Hepatocyte (in vitro differentiated cells): ENCODE results near the gene HPCAL1. TPM values are rescaled to one million over a fixed set of nuclear protein-coding genes. Genes with fewer than 3 reads are reported as not detected.
A peak's percentile ranks its signal among the peaks of the same experiment; 100 is the strongest.

Experiments used
- DNase-seq: peaks from one replicate; pipeline ENCODE4 v3.0.0-alpha.2; 2016; ENCODE audit warnings: low spot score
- H2AFZ ChIP-seq: fragments of 200-600 bp; sonication (generic); 2 replicates; pipeline ENCODE4 v1.6.0; 2016; ENCODE audit warnings: antibody characterized with exemption, mild to moderate bottlenecking
- H3K27ac ChIP-seq: fragments of 200-600 bp; sonication (generic); 2 replicates; pipeline ENCODE4 v1.5.1; 2016; ENCODE audit warnings: mild to moderate bottlenecking
- H3K27me3 ChIP-seq: fragments of 200-600 bp; sonication (generic); 2 replicates; pipeline ENCODE4 v1.6.1; 2016
- H3K36me3 ChIP-seq: fragments of 200-600 bp; sonication (generic); replicated peaks from 2 replicates; pipeline ENCODE4 v1.5.1; 2016; ENCODE audit warnings: low read depth; ENCODE audit not compliant: insufficient read depth
- H3K4me1 ChIP-seq: fragments of 200-600 bp; sonication (generic); 2 replicates; pipeline ENCODE4 v1.5.1; 2016; ENCODE audit warnings: mild to moderate bottlenecking, moderate library complexity; ENCODE audit not compliant: insufficient read depth
- H3K4me2 ChIP-seq: fragments of 200-600 bp; sonication (generic); 2 replicates; pipeline ENCODE4 v1.6.0; 2016
- H3K4me3 ChIP-seq: fragments of 200-600 bp; sonication (generic); 2 replicates; pipeline ENCODE4 v1.5.1; 2016; ENCODE audit warnings: mild to moderate bottlenecking
- H3K79me2 ChIP-seq: fragments of 200-600 bp; sonication (generic); 2 replicates; pipeline ENCODE4 v1.6.0; 2017; ENCODE audit warnings: mild to moderate bottlenecking
- H3K9me2 ChIP-seq: fragments of 200-600 bp; sonication (generic); replicated peaks from 2 replicates; pipeline ENCODE4 v1.6.0; 2017; ENCODE audit warnings: mild to moderate bottlenecking; ENCODE audit not compliant: insufficient read depth
- H3K9me3 ChIP-seq: fragments of 200-600 bp; sonication (generic); 2 replicates; pipeline ENCODE4 v1.5.1; 2016; ENCODE audit warnings: low read depth, mild to moderate bottlenecking
- H4K20me1 ChIP-seq: fragments of 200-600 bp; sonication (generic); 2 replicates; pipeline ENCODE4 v1.6.0; 2016; ENCODE audit warnings: mild to moderate bottlenecking; ENCODE audit not compliant: insufficient read depth, poor library complexity, severe bottlenecking
- EZH2 ChIP-seq: fragments of 200-600 bp; sonication (generic); IDR thresholded peaks from 2 replicates; pipeline ENCODE4 v1.6.1; 2016; ENCODE audit warnings: antibody characterized with exemption, mild to moderate bottlenecking, borderline replicate concordance
- EZH2phosphoT487 ChIP-seq: fragments of 200-600 bp; sonication (generic); IDR thresholded peaks from one replicate; pipeline ENCODE4 v1.6.1; 2018; ENCODE audit warnings: antibody characterized with exemption, mild to moderate bottlenecking, low read depth, moderate library complexity; ENCODE audit not compliant: unreplicated experiment, severe bottlenecking
- WGBS: methylation state at CpG from one replicate; pipeline ENCODE4 v1.1.6; 2016; ENCODE audit warnings: low lambda C conversion rate; ENCODE audit errors: missing lambda C conversion rate; 5-methylcytosine and 5-hydroxymethylcytosine counted together
- polyA plus RNA-seq: library from polyadenylated mRNA; unstranded; fragments of >200 nt; fragmentation: Nextera tagmentation; extraction: Ambion mirVana; gene quantifications from 2 replicates; pipeline ENCODE4 v1.2.1, GENCODE V29; 2016
- total RNA-seq: library from RNA; depleted of rRNA; stranded (reverse); fragments of >200 nt; gene quantifications from 2 replicates; pipeline ENCODE4 v1.2.3, GENCODE V29; 2014
- TF ChIP-seq, protein P1 (sequence below): fragments of 200-600 bp; sonication (generic); IDR thresholded peaks from 2 replicates; pipeline ENCODE4 v1.5.1; 2016; ENCODE audit warnings: antibody characterized with exemption, mild to moderate bottlenecking; ENCODE audit not compliant: poor library complexity

HPCAL1 gene
- total and polyA plus RNA-seq, 2 experiments from 2014 or later: 22.5 to 39.1 TPM

GRCh38 chr2:10328670-10329579 is 26.2 kb downstream of the HPCAL1 start:
- Histone ChIP-seq H3K4me1 (peaks cover 50% of the 10 kb centered on the region), H3K9me2 (no peaks in the 10 kb centered on the region), H3K4me2 (no peak overlapping the region), H3K4me3 (no peak overlapping the region), H3K9me3 (no peaks in the 10 kb centered on the region), H4K20me1 (no peaks in the 10 kb centered on the region), H3K27ac (peak overlapping the region; percentile 83), H3K27me3 (no peaks in the 10 kb centered on the region), H2AFZ (no peak overlapping the region), H3K79me2 (peaks cover 74% of the 10 kb centered on the region), H3K36me3 (no peaks in the 10 kb centered on the region)
- no peak for DNase-seq
- 87% methylated on average over 12 of the region's 12 CpGs for WGBS
- TF ChIP-seq EZH2phosphoT487: no peak
- TF ChIP-seq, protein P1, sequence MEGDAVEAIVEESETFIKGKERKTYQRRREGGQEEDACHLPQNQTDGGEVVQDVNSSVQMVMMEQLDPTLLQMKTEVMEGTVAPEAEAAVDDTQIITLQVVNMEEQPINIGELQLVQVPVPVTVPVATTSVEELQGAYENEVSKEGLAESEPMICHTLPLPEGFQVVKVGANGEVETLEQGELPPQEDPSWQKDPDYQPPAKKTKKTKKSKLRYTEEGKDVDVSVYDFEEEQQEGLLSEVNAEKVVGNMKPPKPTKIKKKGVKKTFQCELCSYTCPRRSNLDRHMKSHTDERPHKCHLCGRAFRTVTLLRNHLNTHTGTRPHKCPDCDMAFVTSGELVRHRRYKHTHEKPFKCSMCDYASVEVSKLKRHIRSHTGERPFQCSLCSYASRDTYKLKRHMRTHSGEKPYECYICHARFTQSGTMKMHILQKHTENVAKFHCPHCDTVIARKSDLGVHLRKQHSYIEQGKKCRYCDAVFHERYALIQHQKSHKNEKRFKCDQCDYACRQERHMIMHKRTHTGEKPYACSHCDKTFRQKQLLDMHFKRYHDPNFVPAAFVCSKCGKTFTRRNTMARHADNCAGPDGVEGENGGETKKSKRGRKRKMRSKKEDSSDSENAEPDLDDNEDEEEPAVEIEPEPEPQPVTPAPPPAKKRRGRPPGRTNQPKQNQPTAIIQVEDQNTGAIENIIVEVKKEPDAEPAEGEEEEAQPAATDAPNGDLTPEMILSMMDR: no peak
- TF ChIP-seq EZH2: no peak

DNA sequence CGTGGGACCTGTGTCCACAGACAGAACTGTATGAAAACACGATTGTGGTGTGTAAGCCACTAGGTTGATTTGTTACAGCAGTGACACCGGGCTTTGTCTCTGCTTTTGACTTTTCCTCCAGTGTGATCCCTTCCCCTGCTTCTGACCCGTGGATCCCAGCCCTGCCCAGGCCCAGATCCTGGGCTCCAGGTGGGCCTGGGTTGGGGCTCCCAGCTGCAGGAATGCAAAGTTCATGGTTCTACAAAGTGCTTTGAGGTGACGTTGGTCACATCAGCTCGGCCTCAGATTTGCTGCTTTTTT is 26.8 kb downstream of the HPCAL1 start:
- H3K27ac ChIP-seq: peak overlapping the region; percentile 83
- H2AFZ ChIP-seq: no peak overlapping the region
- H3K4me2 ChIP-seq: no peak overlapping the region
- H3K27me3 ChIP-seq: no peaks in the 10 kb centered on the region
- no peak overlapping the region for H3K4me3 ChIP-seq
- H3K4me1 ChIP-seq: peaks cover 50% of the 10 kb centered on the region
- WGBS: 86% methylated on average over 6 of the region's 6 CpGs
- no peaks in the 10 kb centered on the region for H3K36me3 ChIP-seq
- H4K20me1 ChIP-seq: no peaks in the 10 kb centered on the region
- no peak for TF ChIP-seq EZH2phosphoT487
- no peak for TF ChIP-seq EZH2
- TF ChIP-seq, protein P1: no peak
- peaks cover 74% of the 10 kb centered on the region for H3K79me2 ChIP-seq
- H3K9me2 ChIP-seq: no peaks in the 10 kb centered on the region
- no peak for DNase-seq
- H3K9me3 ChIP-seq: no peaks in the 10 kb centered on the region

DNA sequence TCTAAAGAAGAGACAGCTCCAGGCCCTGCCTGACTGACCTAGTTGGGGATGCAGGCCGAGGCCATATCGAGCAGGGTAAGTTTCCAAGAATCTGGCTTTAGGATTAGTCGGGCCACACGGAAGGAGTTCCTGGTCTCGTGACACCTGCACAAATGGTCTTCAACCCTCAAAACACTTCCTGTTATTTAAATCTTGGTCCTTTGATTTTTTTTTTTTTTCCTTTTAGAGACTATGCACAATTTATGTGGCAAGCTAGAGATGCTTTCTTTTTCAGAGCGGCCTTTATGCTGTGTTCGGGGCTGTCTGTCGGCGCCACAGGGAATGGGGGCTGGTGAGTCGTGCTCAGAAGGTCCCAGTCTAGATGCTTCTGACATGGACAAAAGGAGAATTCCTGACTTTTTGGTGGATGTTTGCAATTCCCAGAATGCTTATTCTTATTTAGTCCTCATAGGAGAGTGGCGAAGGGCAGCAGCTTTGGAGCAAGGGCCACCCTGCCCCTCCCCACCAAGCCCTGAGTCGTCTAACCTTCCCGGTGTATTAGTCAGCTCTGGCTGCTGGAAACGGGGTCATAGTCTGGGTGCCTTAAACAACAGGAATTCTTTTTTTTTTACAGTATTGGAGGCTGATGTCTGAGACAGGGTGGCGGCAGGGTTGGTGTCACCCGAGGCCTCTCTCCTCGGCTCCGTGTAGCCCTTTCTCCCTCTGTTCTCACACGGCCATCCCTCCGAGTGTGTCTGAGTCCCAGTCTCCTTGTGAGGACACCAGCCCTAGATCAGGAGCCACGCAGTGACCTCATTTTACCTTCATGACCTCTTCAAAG is 27.4 kb downstream of the HPCAL1 start:
- TF ChIP-seq EZH2 (no peak), EZH2phosphoT487 (no peak)
- TF ChIP-seq, protein P1: no peak
- peaks cover 50% of the 10 kb centered on the region for H3K4me1 ChIP-seq
- WGBS: 71% methylated on average over 21 of the region's 21 CpGs
- no peaks in the 10 kb centered on the region for H3K36me3 ChIP-seq
- no peaks in the 10 kb centered on the region for H3K9me2 ChIP-seq
- H4K20me1 ChIP-seq: no peaks in the 10 kb centered on the region
- no peaks in the 10 kb centered on the region for H3K9me3 ChIP-seq
- peak overlapping the region; percentile 63 for H3K4me2 ChIP-seq
- peaks cover 77% of the 10 kb centered on the region for H3K79me2 ChIP-seq
- no peak overlapping the region for H3K4me3 ChIP-seq
- H3K27ac ChIP-seq: peak overlapping the region; percentile 83
- no peaks in the 10 kb centered on the region for H3K27me3 ChIP-seq
- DNase-seq: peak; percentile 74
- no peak overlapping the region for H2AFZ ChIP-seq
